K562 (cell line): ENCODE measurements around the gene CYBRD1. TPM values are rescaled to one million over a fixed set of nuclear protein-coding genes. Genes with fewer than 3 reads are reported as not detected.
A peak's percentile ranks its signal among the peaks of the same experiment; 100 is the strongest.

Source experiments
- ATAC-seq: fragments of 200-7000 bp; cut with Tn5 transposase; 3 replicates; pipeline ENCODE4 v1.9.1; 2020; ENCODE audit warnings: moderate library complexity
- BruUV-seq: library from RNA; stranded (reverse); fragments of 400-500 nt; replicated peaks from 2 replicates; lab custom pipeline; 2021; lab: Mats Ljungman, UMichigan
- CTCF ChIA-PET: fragments of 300-600 bp; formaldehyde crosslinking; extraction: SDS; loops from one replicate; lab custom pipeline; 2021; ENCODE audit warnings: low intra/inter-chr PET ratio; lab: Yijun Ruan, JAX
- POLR2A ChIA-PET: fragments of 300-600, 350-650 bp; sonication (Branson Sonifier 250); formaldehyde crosslinking; extraction: SDS; loops from one replicate; lab custom pipeline; 2021; ENCODE audit warnings: antibody characterized with exemption, inconsistent platforms; lab: Yijun Ruan, JAX
- DNase-seq, 4 experiments: peaks; one replicate each; pipeline versions ENCODE4 v3.0.0 to v3.0.0-alpha.2; 2011 to 2018; ENCODE audit warnings: low spot score in 3 of 4, mixed read lengths in 3 of 4; ENCODE audit errors: extremely low read depth in 1 of 4
- FAIRE-seq: peaks from 2 replicates; lab custom pipeline; 2011; peaks lifted over from hg19 to GRCh38; lab: Jason Lieb, UNC
- H2AFZ ChIP-seq: 2 replicates; pipeline ENCODE4 v1.6.0; 2011; ENCODE audit warnings: low read depth, low read length, control low read depth, inconsistent platforms
- H3K27ac ChIP-seq: fragments of 200-600 bp; 3 replicates; pipeline ENCODE4 v1.8.0; 2011; ENCODE audit warnings: low read depth, mild to moderate bottlenecking, control low read depth, inconsistent platforms, low read length, moderate library complexity, mixed read lengths; ENCODE audit errors: extremely low read depth
- H3K27me3 ChIP-seq, 2 experiments: fragments of 300-600 bp in 1 of 2; 2 replicates in 1 of 2; 3 replicates in 1 of 2; pipeline versions ENCODE4 v1.6.0 to v1.8.0; 2011; ENCODE audit warnings: inconsistent platforms in 2 of 2, low read length in 2 of 2, mild to moderate bottlenecking in 1 of 2, mixed read lengths in 1 of 2, moderate library complexity in 1 of 2; ENCODE audit not compliant: control insufficient read depth in 2 of 2, insufficient read depth in 2 of 2
- H3K36me3 ChIP-seq: fragments of 300-600 bp; 3 replicates; pipeline ENCODE4 v1.8.0; 2011; ENCODE audit warnings: mild to moderate bottlenecking, low read length, inconsistent platforms; ENCODE audit not compliant: control insufficient read depth, insufficient read depth
- H3K4me1 ChIP-seq, 2 experiments: fragments of 200-600 bp in 1 of 2; replicated peaks in 1 of 2; 2 replicates in 1 of 2; 3 replicates in 1 of 2; pipeline versions ENCODE4 v1.5.1 to v1.8.0; 2011; ENCODE audit warnings: inconsistent platforms in 2 of 2, low read length in 2 of 2, mild to moderate bottlenecking in 1 of 2, mixed read lengths in 1 of 2, moderate library complexity in 1 of 2; ENCODE audit not compliant: control insufficient read depth in 2 of 2, insufficient read depth in 2 of 2
- H3K4me2 ChIP-seq: 2 replicates; pipeline ENCODE4 v1.6.1; 2011; ENCODE audit warnings: low read length, control low read depth, inconsistent platforms, mixed read lengths; ENCODE audit not compliant: insufficient read depth
- H3K4me3 ChIP-seq: fragments of 200-600 bp; sonication (generic), shearing (Covaris generic); 2 replicates; pipeline ENCODE4 v1.5.1; 2016; ENCODE audit warnings: control low read depth, inconsistent platforms
- H3K79me2 ChIP-seq: fragments of 200-600 bp; 3 replicates; pipeline ENCODE4 v1.8.0; 2011; ENCODE audit warnings: low read length, inconsistent platforms; ENCODE audit not compliant: control insufficient read depth, insufficient read depth
- H3K9ac ChIP-seq, 2 experiments: 2 replicates each; pipeline versions ENCODE4 v1.6.0 to v1.6.1; 2011; ENCODE audit warnings: low read depth in 2 of 2, low read length in 2 of 2, control low read depth in 1 of 2, inconsistent platforms in 1 of 2, mild to moderate bottlenecking in 1 of 2, mixed read lengths in 1 of 2; ENCODE audit not compliant: insufficient read depth in 1 of 2
- H3K9me1 ChIP-seq: one replicate; pipeline ENCODE4 v1.6.0; 2011; ENCODE audit warnings: inconsistent platforms, mild to moderate bottlenecking, low read length, moderate library complexity; ENCODE audit not compliant: control insufficient read depth, insufficient read depth
- H3K9me3 ChIP-seq: replicated peaks from 2 replicates; pipeline ENCODE4 v1.5.1; 2011; ENCODE audit warnings: low read depth, low read length, inconsistent platforms; ENCODE audit not compliant: control insufficient read depth, insufficient read depth
- H4K20me1 ChIP-seq: replicated peaks from 2 replicates; pipeline ENCODE4 v1.6.1; 2011; ENCODE audit warnings: low read length, inconsistent platforms, mixed read lengths; ENCODE audit not compliant: control insufficient read depth, insufficient read depth
- AFF4 ChIP-seq: sonication (generic); formaldehyde crosslinking; IDR thresholded peaks from 2 replicates; pipeline ENCODE4 v1.8.0; 2023; ENCODE audit warnings: mild to moderate bottlenecking, missing genetic modification reagents
- BCL6 ChIP-seq: fragments of 250-450 bp; sonication (Bioruptor Pico); IDR thresholded peaks from 2 replicates; pipeline ENCODE4 v1.4.0; 2020
- CBFA2T3 ChIP-seq: fragments of 450-650 bp; IDR thresholded peaks from 2 replicates; pipeline ENCODE4 v1.6.1; 2017
- CHAMP1 ChIP-seq: fragments of 450-650 bp; IDR thresholded peaks from 2 replicates; pipeline ENCODE4 v1.6.1; 2016; ENCODE audit warnings: mild to moderate bottlenecking
- FOXP4 ChIP-seq: sonication (generic); formaldehyde crosslinking; IDR thresholded peaks from 2 replicates; pipeline ENCODE4 v1.8.0; 2022; ENCODE audit warnings: mild to moderate bottlenecking, missing genetic modification reagents, borderline replicate concordance
- GABPB1 ChIP-seq: sonication (generic); formaldehyde crosslinking; IDR thresholded peaks from 2 replicates; pipeline ENCODE4 v1.8.0; 2022; ENCODE audit warnings: mild to moderate bottlenecking, missing genetic modification reagents
- HNRNPH1 ChIP-seq: fragments of 200-400 bp; formaldehyde crosslinking; optimal IDR thresholded peaks from 2 replicates; pipeline ENCODE3; 2017; ENCODE audit warnings: low read depth, mild to moderate bottlenecking, low read length, moderate library complexity
- PTTG1 ChIP-seq: fragments of 450-650 bp; IDR thresholded peaks from 2 replicates; pipeline ENCODE4 v1.6.1; 2016; ENCODE audit warnings: low read depth, mild to moderate bottlenecking, missing genetic modification characterization, missing compliant biosample characterization
- SMARCA5 ChIP-seq: fragments of 450-650 bp; IDR thresholded peaks from 2 replicates; pipeline ENCODE4 v1.6.1; 2016
- SMARCE1 ChIP-seq: fragments of 450-650 bp; IDR thresholded peaks from 2 replicates; pipeline ENCODE4 v1.7.1; 2016; ENCODE audit warnings: mild to moderate bottlenecking
- XRCC5 ChIP-seq: fragments of 200-400 bp; formaldehyde crosslinking; IDR thresholded peaks from 2 replicates; pipeline ENCODE4 v1.6.1; 2017; ENCODE audit warnings: low read depth, mild to moderate bottlenecking, low read length
- ZNF354B ChIP-seq: fragments of 250-450 bp; sonication (Bioruptor Pico); IDR thresholded peaks from 2 replicates; pipeline ENCODE4 v1.4.0; 2020
- WGBS: fragments of 100-300 bp; shearing (Covaris generic); methylation state at CpG from one replicate; pipeline ENCODE4 v1.1.6; 2016; ENCODE audit warnings: low coverage, mixed read lengths; ENCODE audit not compliant: insufficient coverage; ENCODE audit errors: missing lambda C conversion rate; 5-methylcytosine and 5-hydroxymethylcytosine counted together
- in situ Hi-C: fragments of 300-500 bp; cut with MboI; formaldehyde crosslinking; loops from 4 replicates; pipeline ENCODE4 v1.15.0; 2018; ENCODE audit warnings: inconsistent platforms, mixed read lengths
- intact Hi-C: fragments of 100-400 bp; cut with micrococcal nuclease; formaldehyde crosslinking; loops from 2 replicates; pipeline ENCODE4 v1.14.2; 2022
- polyA plus RNA-seq, 8 experiments: library from polyadenylated mRNA; depleted of rRNA in 4 of 8; stranded (reverse) in 5 of 8; unstranded in 3 of 8; fragments of >200 nt; fragmentation: Nextera tagmentation in 2 of 8; fragmentation: Illumina TruSeq in 1 of 8; extraction: Ambion mirVana in 2 of 8; extraction: Trizol in 1 of 8; gene quantifications; 2 replicates each; pipeline versions ENCODE4 v1.2.1 to v1.2.3, GENCODE V29; 2011 to 2014; ENCODE audit warnings: inconsistent platforms in 1 of 8, missing spikeins in 1 of 8
- total RNA-seq, 7 experiments: library from RNA; depleted of rRNA in 6 of 7; stranded (reverse); fragments of >200 nt in 6 of 7; fragmentation: Illumina TruSeq in 2 of 7; extraction: Trizol in 2 of 7; gene quantifications; 2 replicates each; pipeline versions ENCODE4 v1.2.1 to v1.2.3, GENCODE V29; 2011 to 2021; ENCODE audit warnings: low replicate concordance in 1 of 7

CYBRD1 gene
- total and polyA plus RNA-seq, 9 of the 15 experiments (the other 6 are each of a cell fraction or from before 2014, with no cell fraction given) = 9.6 to 22.4 (median 15.6) TPM

- ChIA-PET POLR2A (interaction anchor here (0.7 to 4.8 kb wide), 9 partner anchors 9 to 503 kb away, joined by 3 to 51 read pairs (median 5); partner anchors contain the start of genes DCAF17 and METTL8), CTCF (interaction anchor here (0.6 kb wide), 1 partner anchor 26 kb away, joined by 3 read pairs; no protein-coding TSS in a partner anchor)
- ATAC-seq (peak; percentile 7; the same call in 2 of the 3 replicates), DNase-seq (peak in 2 of 4 experiments; percentile 40 to 60), FAIRE-seq (peak; percentile 48)
- no peaks in the 10 kb centered on the region; the same call in 1 of the 2 replicates for H4K20me1 ChIP-seq
- peak overlapping the region; percentile 82 for H3K4me3 ChIP-seq
- peak overlapping the region; percentile 99 for H2AFZ ChIP-seq
- peaks cover 17 to 23% of the 10 kb centered on the region in 2 experiments for H3K4me1 ChIP-seq
- peak overlapping the region; percentile 93 for H3K4me2 ChIP-seq
- H3K9me1 ChIP-seq = no peaks in the 10 kb centered on the region
- H3K27me3 ChIP-seq = no peaks in the 10 kb centered on the region
- peaks cover 36% of the 10 kb centered on the region for H3K79me2 ChIP-seq
- whole genome bisulfite sequencing = 26% methylated on average over 5 of the region's 5 CpGs
- H3K36me3 ChIP-seq = peaks cover 4% of the 10 kb centered on the region; the same call in 2 of the 3 replicates
- 0 out of 2 replicates have a peak, but pooled peaks cover 2% of the 10 kb centered on the region for H3K9me3 ChIP-seq
- BruUV-seq = TSS peak; percentile 93
- H3K27ac ChIP-seq = peak overlapping the region; percentile 92
- intact Hi-C loops = loop anchor here (5.0 to 10.0 kb wide), 3 partner anchors 54 to 547 kb away; partner anchors contain the start of gene TLK1
- in situ Hi-C loops = no loop called here
- peak overlapping the region; percentile 76 to 93; a peak in 3 of 4 replicates for H3K9ac ChIP-seq
- TF ChIP-seq CHAMP1 = no peak
- TF ChIP-seq FOXP4 (CRISPR knock-in tag) = no peak
- TF ChIP-seq XRCC5 = no peak
- TF ChIP-seq HNRNPH1 = no peak
- TF ChIP-seq SMARCE1 = no peak; the same call in 1 of the 2 replicates
- TF ChIP-seq SMARCA5 = no peak
- no peak for TF ChIP-seq ZNF354B (CRISPR knock-in tag)
- TF ChIP-seq BCL6 (CRISPR knock-in tag) = peak; percentile 6; the same call in 1 of the 2 replicates
- peak; percentile 58; the same call in 1 of the 2 replicates for TF ChIP-seq PTTG1 (tag)
- TF ChIP-seq GABPB1 (CRISPR knock-in tag) = peak; percentile 44; the same call in 1 of the 2 replicates
- TF ChIP-seq CBFA2T3 = peak; percentile 66
- 0 out of 2 replicates have a peak, but pooled peaks have one; percentile 19 for TF ChIP-seq AFF4
Observed at GRCh38 chr2:171521361-171522051, 768 bp upstream of the CYBRD1 start.
